ENCODE results near the gene EGLN3.

- TF ChIP-seq CTCF (IDR thresholded peaks at IDR 0.05 in 4 of 5, conservative IDR thresholded peaks at IDR 0.05 in 1 of 5) (no peak), POLR2A (IDR thresholded peaks at IDR 0.05) (no peak)
Observed at GRCh38 chr14:33997611-33998010, 46.7 kb upstream of the EGLN3 start.
